GM06990 (cell line): ENCODE measurements around the gene HIVEP3.

ENCODE experiments used
- DNase-seq: peaks from one replicate; pipeline ENCODE4 v3.0.0-alpha.2; 2011; ENCODE audit not compliant: insufficient read length; ENCODE audit errors: extremely low read depth
- H3K27me3 ChIP-seq: replicated peaks from 2 replicates; pipeline ENCODE4 v1.6.0; 2011; ENCODE audit warnings: low read length; ENCODE audit not compliant: control insufficient read depth, insufficient read depth
- H3K36me3 ChIP-seq: 2 replicates; pipeline ENCODE4 v1.5.1; 2011; ENCODE audit warnings: low read length; ENCODE audit not compliant: control insufficient read depth, insufficient read depth
- H3K4me3 ChIP-seq: replicated peaks from 2 replicates; pipeline ENCODE4 v1.5.1; 2011; ENCODE audit warnings: low read depth, mild to moderate bottlenecking, control low read depth, low read length
- CTCF ChIP-seq: IDR thresholded peaks from 2 replicates; pipeline ENCODE4 v1.5.1; 2011; ENCODE audit warnings: low read length, control low read depth, mild to moderate bottlenecking, inconsistent platforms; ENCODE audit not compliant: insufficient read depth, poor library complexity, severe bottlenecking

HIVEP3 gene

GRCh38 chr1:41492341-41492848 lies 426.3 kb downstream of the HIVEP3 start:
- no peak overlapping the region for H3K4me3 ChIP-seq
- H3K27me3 ChIP-seq = no peaks in the 10 kb centered on the region; the same call in 1 of the 2 replicates
- peak; percentile 77 for TF ChIP-seq CTCF
- no peak for DNase-seq
- no peaks in the 10 kb centered on the region for H3K36me3 ChIP-seq

- no peak overlapping the region for H3K4me3 ChIP-seq
- H3K27me3 ChIP-seq = no peaks in the 10 kb centered on the region; the same call in 1 of the 2 replicates
- no peak for TF ChIP-seq CTCF
- no peak for DNase-seq
- H3K36me3 ChIP-seq = no peaks in the 10 kb centered on the region
These were observed 427.8 kb downstream of the HIVEP3 start for GRCh38 chr1:41490911-41491310.

GRCh38 chr1:41489561-41489960 lies 429.2 kb downstream of the HIVEP3 start:
- no peak for TF ChIP-seq CTCF
- no peak overlapping the region for H3K4me3 ChIP-seq
- H3K27me3 ChIP-seq = no peaks in the 10 kb centered on the region
- no peak for DNase-seq
- H3K36me3 ChIP-seq = no peaks in the 10 kb centered on the region

- Histone ChIP-seq H3K27me3 (no peaks in the 10 kb centered on the region), H3K36me3 (no peaks in the 10 kb centered on the region), H3K4me3 (no peak overlapping the region)
- TF ChIP-seq CTCF = no peak
- DNase-seq = no peak
These were observed 430.4 kb downstream of the HIVEP3 start for GRCh38 chr1:41488040-41488951.

- DNase-seq = peak; percentile 58
- H3K36me3 ChIP-seq = no peaks in the 10 kb centered on the region
- TF ChIP-seq CTCF = no peak
- peak overlapping the region; percentile 28 for H3K4me3 ChIP-seq
- no peaks in the 10 kb centered on the region for H3K27me3 ChIP-seq
These were observed 431.3 kb downstream of the HIVEP3 start for GRCh38 chr1:41487126-41488039.
